ENCODE data around the gene ARL11.

ARL11 gene

DNA sequence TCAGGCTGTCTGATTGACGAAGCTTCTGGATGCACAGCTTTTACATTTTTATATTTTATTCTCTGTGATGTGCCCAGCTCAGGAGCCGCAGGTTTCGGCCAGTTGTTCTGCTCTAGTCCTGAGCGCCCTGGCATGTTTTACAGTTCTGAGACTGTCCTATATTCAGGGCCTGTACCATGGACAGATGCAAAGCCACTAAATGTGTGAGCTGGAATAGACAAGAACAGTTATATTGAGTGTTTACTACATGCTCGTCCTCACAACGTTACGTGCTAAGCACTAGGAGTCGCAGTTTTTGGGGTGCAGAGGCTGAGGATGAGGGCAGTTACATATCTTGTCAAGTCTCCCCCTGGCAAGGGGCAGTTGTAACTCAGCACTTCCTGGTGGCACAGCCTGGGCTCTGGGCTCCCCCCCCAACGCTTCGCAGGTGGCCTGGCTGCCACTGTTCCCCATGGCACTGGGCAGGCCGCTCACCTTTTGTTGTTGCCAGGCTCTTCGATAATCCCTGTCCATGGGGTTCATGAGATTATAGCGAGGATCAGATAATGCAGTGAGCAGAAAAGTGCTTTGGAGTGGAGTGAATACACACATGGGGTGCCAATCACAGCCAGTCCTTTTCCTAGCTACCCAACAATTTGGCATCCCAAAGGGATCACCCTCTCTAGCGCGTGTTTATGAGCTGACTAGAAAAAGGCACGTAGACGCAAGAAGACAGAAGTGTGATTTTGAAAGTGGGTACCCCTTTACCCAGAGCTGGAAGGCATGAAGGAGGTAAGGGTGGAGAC is 23.5 kb downstream of the ARL11 start:
- Histone ChIP-seq H3K79me2 (no peaks in the 10 kb centered on the region), H2AFZ (no peak overlapping the region), H3K36me3 (ENCODE audit: control insufficient read depth, insufficient read depth, low read length) (no peaks in the 10 kb centered on the region), H3K4me1 (no peaks in the 10 kb centered on the region), H3K4me3 (ENCODE audit: low read depth, low read length) (no peak overlapping the region), H3K9me3 (ENCODE audit: control insufficient read depth, low read length) (no peaks in the 10 kb centered on the region), H3K27me3 (ENCODE audit: control insufficient read depth, insufficient read depth, low read length) (no peaks in the 10 kb centered on the region), H3K27ac (no peak overlapping the region), H3K9ac (no peak overlapping the region), H3K4me2 (ENCODE audit: low read length) (no peak overlapping the region)
- TF ChIP-seq, protein P1, sequence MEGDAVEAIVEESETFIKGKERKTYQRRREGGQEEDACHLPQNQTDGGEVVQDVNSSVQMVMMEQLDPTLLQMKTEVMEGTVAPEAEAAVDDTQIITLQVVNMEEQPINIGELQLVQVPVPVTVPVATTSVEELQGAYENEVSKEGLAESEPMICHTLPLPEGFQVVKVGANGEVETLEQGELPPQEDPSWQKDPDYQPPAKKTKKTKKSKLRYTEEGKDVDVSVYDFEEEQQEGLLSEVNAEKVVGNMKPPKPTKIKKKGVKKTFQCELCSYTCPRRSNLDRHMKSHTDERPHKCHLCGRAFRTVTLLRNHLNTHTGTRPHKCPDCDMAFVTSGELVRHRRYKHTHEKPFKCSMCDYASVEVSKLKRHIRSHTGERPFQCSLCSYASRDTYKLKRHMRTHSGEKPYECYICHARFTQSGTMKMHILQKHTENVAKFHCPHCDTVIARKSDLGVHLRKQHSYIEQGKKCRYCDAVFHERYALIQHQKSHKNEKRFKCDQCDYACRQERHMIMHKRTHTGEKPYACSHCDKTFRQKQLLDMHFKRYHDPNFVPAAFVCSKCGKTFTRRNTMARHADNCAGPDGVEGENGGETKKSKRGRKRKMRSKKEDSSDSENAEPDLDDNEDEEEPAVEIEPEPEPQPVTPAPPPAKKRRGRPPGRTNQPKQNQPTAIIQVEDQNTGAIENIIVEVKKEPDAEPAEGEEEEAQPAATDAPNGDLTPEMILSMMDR (IDR thresholded peaks at IDR 0.05), result no peak

DNA sequence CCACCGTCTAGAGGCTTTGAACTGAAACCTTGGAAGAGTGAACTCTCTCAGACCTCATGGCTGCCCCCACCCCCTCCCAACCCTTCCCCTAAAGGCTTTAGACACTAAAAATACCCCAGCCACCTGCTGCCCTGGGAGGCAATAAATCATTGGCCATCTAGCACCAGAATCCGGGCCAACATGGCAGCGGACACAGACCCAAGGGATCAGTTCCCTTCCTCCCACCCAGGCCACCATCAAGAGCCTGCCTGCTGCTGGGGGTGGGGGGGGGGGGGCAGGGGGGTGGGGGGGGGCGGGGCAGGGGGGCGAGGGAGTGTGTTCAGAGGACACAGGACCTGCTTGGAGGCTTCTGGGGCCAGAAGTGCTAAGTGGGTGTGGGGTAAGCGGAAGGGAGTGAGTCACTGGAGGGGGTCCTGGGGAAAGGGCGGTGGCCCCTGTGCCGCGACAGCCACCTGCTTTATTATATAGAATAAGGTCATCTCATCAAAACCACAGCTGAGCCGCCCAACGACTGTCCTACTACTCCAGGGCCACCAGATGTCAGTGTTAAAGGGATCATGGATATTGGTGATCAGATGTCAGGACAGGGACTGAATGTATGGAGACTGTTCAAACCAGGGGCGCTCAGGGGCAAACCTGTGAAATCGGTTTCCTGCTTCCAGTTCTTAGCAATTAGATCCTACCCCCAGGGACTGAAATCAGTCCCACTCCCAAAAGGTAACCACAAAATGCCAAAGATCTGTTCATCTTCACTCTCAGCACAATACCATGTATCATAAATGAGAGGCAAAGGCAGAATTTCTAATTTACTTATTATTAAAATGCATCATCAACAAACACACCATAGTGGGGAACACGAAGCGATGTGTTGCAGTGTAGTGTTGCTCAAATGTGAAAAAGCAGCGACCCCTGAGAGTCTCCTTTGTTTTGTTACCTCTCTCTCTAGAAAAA is 24.3 kb downstream of the ARL11 start:
- no peak overlapping the region for H3K4me3 ChIP-seq (ENCODE audit: low read depth, low read length)
- TF ChIP-seq, protein P1 (IDR thresholded peaks at IDR 0.05), result peak; percentile 15
- no peak overlapping the region for H2AFZ ChIP-seq
- H3K9me3 ChIP-seq (ENCODE audit: control insufficient read depth, low read length), result no peaks in the 10 kb centered on the region
- H3K79me2 ChIP-seq, result no peaks in the 10 kb centered on the region
- H3K27me3 ChIP-seq (ENCODE audit: control insufficient read depth, insufficient read depth, low read length), result no peaks in the 10 kb centered on the region
- H3K9ac ChIP-seq, result no peak overlapping the region
- no peaks in the 10 kb centered on the region for H3K4me1 ChIP-seq
- H3K36me3 ChIP-seq (ENCODE audit: control insufficient read depth, insufficient read depth, low read length), result no peaks in the 10 kb centered on the region
- H3K27ac ChIP-seq, result no peak overlapping the region
- H3K4me2 ChIP-seq (ENCODE audit: low read length), result no peak overlapping the region

DNA sequence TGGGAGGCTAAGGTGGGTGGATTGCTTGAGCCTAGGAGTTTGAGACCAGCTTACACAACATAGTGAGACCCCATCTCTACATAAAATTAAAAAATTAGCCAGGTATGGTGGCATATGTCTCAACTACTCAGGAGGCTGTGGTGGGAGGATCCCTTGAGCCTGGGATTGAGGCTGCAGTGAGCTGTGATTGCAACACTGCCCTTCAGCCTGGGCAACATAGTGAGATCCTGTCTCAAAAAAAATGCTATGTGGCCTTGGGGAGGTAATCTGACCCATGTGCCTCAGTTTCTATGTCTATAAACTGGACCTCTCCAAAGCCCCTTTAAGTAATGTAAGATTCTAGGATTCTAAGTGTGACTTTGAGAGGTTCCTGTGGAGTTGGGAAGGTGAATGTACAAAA is 25.2 kb downstream of the ARL11 start:
- TF ChIP-seq, protein P1 (IDR thresholded peaks at IDR 0.05), result no peak
- H3K9me3 ChIP-seq (ENCODE audit: control insufficient read depth, low read length), result no peaks in the 10 kb centered on the region
- H3K36me3 ChIP-seq (ENCODE audit: control insufficient read depth, insufficient read depth, low read length), result no peaks in the 10 kb centered on the region
- H3K27me3 ChIP-seq (ENCODE audit: control insufficient read depth, insufficient read depth, low read length), result no peaks in the 10 kb centered on the region
- no peaks in the 10 kb centered on the region for H3K79me2 ChIP-seq
- H3K4me1 ChIP-seq, result no peaks in the 10 kb centered on the region
- H3K9ac ChIP-seq, result no peak overlapping the region
- H3K4me2 ChIP-seq (ENCODE audit: low read length), result no peak overlapping the region
- H3K27ac ChIP-seq, result no peak overlapping the region
- no peak overlapping the region for H2AFZ ChIP-seq
- no peak overlapping the region for H3K4me3 ChIP-seq (ENCODE audit: low read depth, low read length)

DNA sequence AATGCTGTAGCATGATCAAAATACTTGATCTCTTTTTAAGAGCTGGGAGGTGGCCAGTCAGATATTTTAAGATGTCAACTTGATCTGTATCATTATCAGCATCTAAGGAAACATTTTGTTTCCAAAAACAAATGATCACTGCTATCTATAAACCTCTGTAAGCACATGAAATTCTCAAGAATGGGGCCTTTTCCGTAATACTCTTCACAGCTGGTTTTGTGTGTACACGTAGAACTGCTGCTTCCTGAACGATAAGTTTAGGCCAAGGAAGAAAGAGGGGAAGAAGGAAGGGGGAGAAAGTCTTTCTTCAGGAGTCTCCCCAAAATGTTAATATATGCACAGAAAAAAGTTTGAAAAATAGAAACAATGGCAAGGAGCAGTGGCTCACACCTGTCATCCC is 25.7 kb downstream of the ARL11 start:
- no peak overlapping the region for H3K4me3 ChIP-seq (ENCODE audit: low read depth, low read length)
- H3K4me2 ChIP-seq (ENCODE audit: low read length), result no peak overlapping the region
- H3K4me1 ChIP-seq, result no peaks in the 10 kb centered on the region
- no peaks in the 10 kb centered on the region for H3K27me3 ChIP-seq (ENCODE audit: control insufficient read depth, insufficient read depth, low read length)
- no peak overlapping the region for H3K9ac ChIP-seq
- TF ChIP-seq, protein P1 (IDR thresholded peaks at IDR 0.05), result no peak
- H3K9me3 ChIP-seq (ENCODE audit: control insufficient read depth, low read length), result no peaks in the 10 kb centered on the region
- H3K27ac ChIP-seq, result no peak overlapping the region
- no peak overlapping the region for H2AFZ ChIP-seq
- no peaks in the 10 kb centered on the region for H3K36me3 ChIP-seq (ENCODE audit: control insufficient read depth, insufficient read depth, low read length)
- no peaks in the 10 kb centered on the region for H3K79me2 ChIP-seq

All from parathyroid adenoma (tissue), 2 donors.